Medulla oblongata (tissue), 1 donor: ENCODE data around the gene ZNF618.

Experiments
- DNase-seq: peaks from one replicate; pipeline ENCODE4 v3.0.0-alpha.2; 2015; ENCODE audit errors: extremely low spot score

The ZNF618 gene

GRCh38 chr9:113934167-113934828 lies 58.2 kb downstream of the ZNF618 start:
- no peak for DNase-seq

GRCh38 chr9:113934829-113935676 lies 58.9 kb downstream of the ZNF618 start:
- no peak for DNase-seq

DNA sequence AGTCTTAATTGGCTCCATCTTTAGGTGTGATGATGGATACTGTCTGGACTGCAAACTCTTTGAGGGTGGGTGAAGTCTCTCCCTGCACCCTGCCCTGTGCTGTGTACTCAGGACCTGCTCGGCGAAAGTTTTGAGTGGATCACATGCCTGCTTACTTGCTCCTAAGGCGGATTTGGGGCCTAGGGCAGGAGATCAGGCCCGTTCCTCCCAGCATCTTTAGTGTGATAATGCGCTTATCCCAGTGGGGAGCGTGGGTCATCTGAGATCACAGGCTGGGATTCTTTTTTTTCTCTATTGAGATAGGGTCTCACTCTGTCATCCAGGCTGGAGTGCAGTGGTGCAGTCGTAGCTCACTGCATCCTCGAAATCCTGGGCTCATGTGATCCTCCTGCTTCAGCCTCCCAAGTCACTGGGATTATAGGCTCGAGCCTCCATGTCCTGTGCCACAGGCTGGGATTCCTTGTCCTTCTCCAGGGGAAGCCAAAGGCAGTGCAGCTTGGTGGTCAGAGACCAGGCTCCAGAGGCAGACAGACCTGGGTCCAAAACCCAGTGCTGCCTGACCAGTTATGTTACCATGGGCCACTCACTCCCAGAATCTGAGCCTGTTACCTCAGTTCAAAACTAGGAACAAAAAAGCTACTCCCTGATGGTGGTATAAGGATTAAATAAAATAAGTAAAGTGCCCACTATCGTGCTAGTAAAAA lies 59.7 kb downstream of the ZNF618 start:
- no peak for DNase-seq

- DNase-seq, result no peak
Measured at GRCh38 chr9:113940077-113940476, 64.0 kb downstream of the ZNF618 start.

GRCh38 chr9:113941056-113941455 lies 64.9 kb downstream of the ZNF618 start:
- DNase-seq, result no peak

DNA sequence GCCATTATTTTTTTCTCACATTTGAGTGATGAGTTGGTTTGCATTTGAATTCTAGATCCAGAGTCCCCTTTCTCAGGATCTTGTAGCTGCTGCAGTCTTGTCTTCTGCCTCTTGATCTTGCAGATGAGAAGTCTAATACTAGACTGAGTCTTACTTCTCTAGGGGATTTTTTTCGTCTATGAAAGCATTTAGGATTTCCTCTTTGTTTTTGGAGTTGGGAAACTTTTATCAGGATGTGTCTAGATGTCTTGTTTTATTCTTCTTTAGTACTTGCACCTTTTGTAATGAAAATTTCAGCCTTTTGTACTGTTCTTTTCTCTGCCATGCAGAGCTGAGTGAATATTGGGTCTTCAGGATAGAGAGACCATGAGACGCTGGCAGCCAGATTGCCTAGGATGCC lies 65.4 kb downstream of the ZNF618 start:
- no peak for DNase-seq

DNA sequence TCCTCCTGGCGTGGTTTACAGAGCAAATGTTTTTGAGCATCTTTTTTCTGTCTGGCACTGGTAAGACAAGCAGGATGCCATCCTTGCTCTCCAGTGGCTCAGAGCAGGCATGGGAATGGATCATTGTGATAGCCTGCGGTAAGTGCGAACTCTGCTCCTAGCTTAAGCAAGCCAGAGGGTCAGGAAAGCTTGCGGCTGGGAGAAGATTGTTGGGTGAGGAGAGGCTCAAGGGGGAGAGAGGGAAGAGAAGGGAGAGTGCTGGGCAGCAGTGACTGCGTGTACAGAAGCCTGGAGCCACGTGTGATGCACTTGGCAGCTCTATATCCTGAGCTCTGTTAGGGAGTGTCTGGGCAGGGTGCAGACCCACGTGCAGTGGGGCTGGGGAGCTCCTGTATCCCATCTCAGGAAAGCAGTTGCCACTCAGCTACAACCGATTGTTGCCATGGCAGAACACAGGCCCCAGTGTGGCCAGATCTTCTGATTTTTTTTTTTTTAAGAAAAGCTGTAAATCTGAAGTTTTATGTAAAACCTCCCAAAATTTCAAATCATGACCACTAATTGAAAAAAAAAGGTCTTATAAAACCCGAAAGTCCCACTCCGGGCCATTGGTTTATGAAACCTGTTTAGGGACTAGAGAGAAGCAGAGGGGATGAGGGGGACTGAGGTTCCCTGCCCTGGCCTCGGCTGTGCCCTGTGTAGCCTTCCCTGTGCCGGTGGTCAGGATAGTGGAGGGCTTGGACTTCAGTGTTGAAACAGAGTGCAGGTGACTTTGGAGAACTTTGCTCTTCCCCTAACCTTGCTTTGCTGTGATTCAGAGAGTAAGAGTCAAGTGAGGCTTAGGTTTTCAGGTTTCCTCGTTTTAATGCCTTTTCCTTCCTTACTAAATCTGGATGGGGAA lies 67.3 kb downstream of the ZNF618 start:
- DNase-seq, result no peak

DNA sequence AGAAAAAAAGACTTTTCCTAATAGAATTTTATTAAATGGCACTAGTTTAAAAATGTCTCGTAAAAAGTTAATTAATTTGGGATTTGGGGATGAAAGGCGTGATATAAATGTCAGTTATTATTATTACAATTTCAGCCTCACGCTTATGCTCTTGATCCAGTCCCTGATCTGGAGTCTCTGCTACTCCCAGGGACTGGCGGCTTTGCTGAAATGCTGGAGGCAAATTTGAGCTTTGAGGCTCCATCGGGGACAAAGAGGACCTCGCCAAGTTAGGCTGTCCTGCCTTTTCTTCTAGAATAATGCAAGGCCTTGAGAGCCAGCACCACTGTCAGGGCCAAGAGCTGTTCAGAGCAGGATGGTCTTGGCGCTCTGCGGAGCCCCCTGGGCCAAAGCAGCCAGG lies 69.7 kb downstream of the ZNF618 start:
- no peak for DNase-seq

GRCh38 chr9:113946496-113947115 lies 70.5 kb downstream of the ZNF618 start:
- DNase-seq, result no peak

GRCh38 chr9:113947941-113948340 lies 71.8 kb downstream of the ZNF618 start:
- DNase-seq, result no peak

- no peak for DNase-seq
Measured at GRCh38 chr9:113948891-113949570, 72.9 kb downstream of the ZNF618 start.

DNA sequence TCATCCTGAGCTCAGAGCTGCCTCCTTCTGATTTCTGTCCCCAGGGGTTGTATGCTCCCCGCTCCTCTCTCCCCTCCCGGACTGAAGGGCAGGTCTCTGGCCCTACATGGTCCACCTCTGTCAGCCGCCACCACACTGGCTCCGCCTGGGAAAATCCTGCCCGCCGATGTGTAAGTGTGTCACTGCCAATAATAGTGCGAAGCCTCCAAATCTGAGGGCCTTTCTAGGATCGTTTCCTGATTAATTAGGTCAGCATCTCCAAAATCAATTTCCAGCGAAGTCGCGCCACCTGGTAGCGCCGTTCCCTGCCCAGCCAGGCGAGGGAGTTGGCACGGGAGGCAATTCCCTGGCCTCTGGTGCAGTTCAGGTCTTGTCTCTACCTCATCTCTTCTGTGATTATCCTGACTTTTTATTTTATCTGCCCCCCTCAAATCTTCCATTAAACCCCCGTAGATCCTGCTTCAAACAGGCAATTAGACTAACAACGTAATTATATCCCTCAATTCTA lies 73.5 kb downstream of the ZNF618 start:
- DNase-seq, result no peak

DNA sequence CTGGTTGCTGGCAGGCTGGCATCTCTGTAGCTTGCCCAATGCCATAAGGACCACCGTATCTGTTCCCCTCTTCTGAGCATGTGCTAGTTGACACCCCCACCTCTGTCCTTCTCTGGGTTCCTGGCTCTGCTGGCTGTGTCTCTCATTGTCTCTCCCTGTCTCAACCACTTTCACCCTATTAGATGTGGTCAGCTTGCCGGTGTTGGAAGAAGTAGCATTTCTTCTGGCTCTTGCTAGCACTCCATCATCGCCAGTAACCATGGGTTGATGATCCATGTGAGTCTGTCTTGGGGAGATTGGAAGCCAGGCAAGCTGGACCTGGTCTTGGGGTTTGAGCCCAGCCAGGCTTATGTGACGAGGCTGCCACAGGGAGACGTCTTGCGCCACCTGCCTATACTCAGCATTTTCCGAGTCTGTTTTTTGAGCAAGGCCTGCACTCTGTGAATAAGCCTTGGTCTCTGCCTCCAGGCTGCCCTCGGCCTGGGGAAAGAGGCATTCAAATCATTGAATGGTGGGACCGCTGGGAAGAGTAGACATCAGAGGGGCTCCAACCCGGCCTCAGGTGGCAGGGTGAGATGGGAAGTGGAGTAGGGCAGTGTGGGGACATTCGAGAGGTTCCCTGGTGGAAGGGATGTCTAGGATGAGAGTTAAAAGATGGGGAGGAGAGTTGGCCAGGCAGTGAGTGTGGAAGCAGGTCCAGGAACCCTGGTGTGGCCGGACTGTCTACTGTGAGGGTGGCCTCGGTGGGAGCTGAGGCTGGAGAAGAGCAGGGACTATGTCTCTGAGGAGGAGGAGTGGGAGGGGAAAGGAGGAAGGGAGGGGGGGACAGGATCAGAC lies 74.3 kb downstream of the ZNF618 start:
- no peak for DNase-seq

DNA sequence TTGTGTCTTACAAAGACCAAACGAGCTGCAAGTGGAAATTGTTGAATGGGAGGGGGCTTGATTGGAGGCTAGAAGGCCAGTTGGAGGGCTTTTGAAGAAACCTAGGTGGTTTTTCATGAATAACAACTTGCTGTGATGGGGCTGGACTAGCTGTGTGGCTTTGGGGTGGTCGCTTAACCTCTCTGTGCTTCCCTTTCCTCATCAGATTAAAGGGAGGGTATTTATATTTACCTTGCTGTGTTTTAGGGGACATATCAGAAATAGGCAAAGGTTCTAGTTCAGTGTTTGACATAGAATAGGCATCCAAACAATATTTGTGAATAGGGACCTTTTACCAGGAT lies 74.9 kb downstream of the ZNF618 start:
- no peak for DNase-seq

GRCh38 chr9:113952676-113953075 lies 76.6 kb downstream of the ZNF618 start:
- DNase-seq, result no peak

DNA sequence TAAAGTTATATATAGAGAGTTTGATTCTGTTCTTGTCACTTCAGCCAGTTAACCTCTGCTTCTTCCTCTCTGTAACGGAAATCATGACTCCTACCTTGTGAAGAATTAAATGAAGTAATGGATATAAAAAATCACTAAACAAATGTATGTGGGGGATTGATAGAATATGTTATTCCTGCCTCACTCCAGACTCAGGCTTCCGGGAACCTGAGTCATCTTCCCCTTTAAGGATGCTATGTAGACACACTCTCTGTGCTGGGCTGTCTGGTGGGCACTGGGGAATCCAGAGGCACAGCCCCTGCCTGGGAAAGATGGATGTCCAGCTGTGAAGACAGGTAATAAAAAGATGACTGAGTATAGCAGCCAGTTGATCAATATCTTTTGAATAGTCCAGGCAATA lies 77.4 kb downstream of the ZNF618 start:
- no peak for DNase-seq

GRCh38 chr9:113954591-113954990 lies 78.5 kb downstream of the ZNF618 start:
- no peak for DNase-seq

- DNase-seq, result peak; percentile 26
Measured at GRCh38 chr9:113955076-113955752, 79.1 kb downstream of the ZNF618 start.

- DNase-seq, result no peak
Measured at GRCh38 chr9:113956901-113957300, 80.8 kb downstream of the ZNF618 start.
